ENCODE results near the gene CPNE2. TPM values are rescaled to one million over a fixed set of nuclear protein-coding genes. Genes with fewer than 3 reads are reported as not detected.

The CPNE2 gene
- total RNA-seq, 1 experiment from 2014 or later, result 14.5 TPM

- DNase-seq, result no peak
- Mint-ChIP-seq H3K36me3 (ENCODE audit: insufficient read depth, unreplicated experiment) (no peaks in the 10 kb centered on the region), H3K4me3 (ENCODE audit: low read depth, unreplicated experiment) (no peak overlapping the region), H3K4me1 (ENCODE audit: low read depth, unreplicated experiment) (no peaks in the 10 kb centered on the region), H3K27ac (ENCODE audit: unreplicated experiment) (no peak overlapping the region), H3K9me3 (ENCODE audit: low read depth, unreplicated experiment) (no peaks in the 10 kb centered on the region), H3K27me3 (ENCODE audit: unreplicated experiment) (no peaks in the 10 kb centered on the region)
- intact Hi-C loops (cut with micrococcal nuclease; ENCODE audit: unreplicated experiment), result no loop called here
- CTCF ChIA-PET, result no interaction called here
- TF ChIP-seq, protein P1, sequence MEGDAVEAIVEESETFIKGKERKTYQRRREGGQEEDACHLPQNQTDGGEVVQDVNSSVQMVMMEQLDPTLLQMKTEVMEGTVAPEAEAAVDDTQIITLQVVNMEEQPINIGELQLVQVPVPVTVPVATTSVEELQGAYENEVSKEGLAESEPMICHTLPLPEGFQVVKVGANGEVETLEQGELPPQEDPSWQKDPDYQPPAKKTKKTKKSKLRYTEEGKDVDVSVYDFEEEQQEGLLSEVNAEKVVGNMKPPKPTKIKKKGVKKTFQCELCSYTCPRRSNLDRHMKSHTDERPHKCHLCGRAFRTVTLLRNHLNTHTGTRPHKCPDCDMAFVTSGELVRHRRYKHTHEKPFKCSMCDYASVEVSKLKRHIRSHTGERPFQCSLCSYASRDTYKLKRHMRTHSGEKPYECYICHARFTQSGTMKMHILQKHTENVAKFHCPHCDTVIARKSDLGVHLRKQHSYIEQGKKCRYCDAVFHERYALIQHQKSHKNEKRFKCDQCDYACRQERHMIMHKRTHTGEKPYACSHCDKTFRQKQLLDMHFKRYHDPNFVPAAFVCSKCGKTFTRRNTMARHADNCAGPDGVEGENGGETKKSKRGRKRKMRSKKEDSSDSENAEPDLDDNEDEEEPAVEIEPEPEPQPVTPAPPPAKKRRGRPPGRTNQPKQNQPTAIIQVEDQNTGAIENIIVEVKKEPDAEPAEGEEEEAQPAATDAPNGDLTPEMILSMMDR (IDR thresholded peaks at IDR 0.05; ENCODE audit: unreplicated experiment), result no peak
- no TSS peak for BruUV-seq (replicated peaks)
These were observed 26.2 kb downstream of the CPNE2 start for GRCh38 chr16:57118461-57119084.

DNA sequence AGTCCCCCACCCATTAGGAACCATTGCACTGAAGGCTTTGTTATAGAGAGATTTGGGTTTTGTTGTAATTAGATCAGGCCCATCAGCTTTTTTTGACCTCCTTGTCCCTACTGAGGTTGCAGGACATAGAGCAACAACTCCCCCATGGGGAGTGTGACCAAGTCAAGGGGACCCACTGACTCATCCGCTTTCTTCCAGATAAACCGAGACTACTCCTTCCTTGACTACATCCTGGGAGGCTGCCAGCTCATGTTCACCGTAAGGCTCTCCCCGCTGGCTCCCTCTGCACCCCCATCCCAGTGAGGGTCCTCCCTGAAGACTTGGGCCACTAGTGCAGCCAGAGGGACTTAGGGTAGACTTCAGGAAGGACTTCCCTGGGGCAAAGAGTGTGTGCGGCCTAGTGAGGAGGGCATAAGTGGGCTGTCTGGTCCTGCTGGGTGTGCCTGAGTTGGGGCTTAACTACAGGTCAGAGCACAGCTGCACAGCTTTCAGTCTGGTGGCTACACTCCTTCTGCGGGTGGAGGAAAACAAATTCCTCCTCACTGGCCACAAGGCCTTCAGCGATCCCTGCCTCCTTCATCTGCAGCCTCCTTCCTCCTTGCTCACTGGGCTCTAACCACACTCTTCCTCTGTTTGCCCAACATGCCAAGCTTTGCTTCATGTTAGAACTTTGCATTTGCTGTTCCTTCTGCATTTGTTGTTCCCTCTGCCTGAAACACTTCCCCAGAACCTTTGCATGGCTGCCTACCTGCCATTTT, 31.0 kb downstream of the CPNE2 start:
- intact Hi-C loops (cut with micrococcal nuclease; ENCODE audit: unreplicated experiment), result no loop called here
- H3K4me3 Mint-ChIP-seq (ENCODE audit: low read depth, unreplicated experiment), result no peak overlapping the region
- no peaks in the 10 kb centered on the region for H3K36me3 Mint-ChIP-seq (ENCODE audit: insufficient read depth, unreplicated experiment)
- no peaks in the 10 kb centered on the region for H3K4me1 Mint-ChIP-seq (ENCODE audit: low read depth, unreplicated experiment)
- CTCF ChIA-PET, result interaction anchor here (1.2 kb wide), 1 partner anchor 9 kb away, joined by 3 read pairs; no protein-coding TSS in a partner anchor
- H3K9me3 Mint-ChIP-seq (ENCODE audit: low read depth, unreplicated experiment), result no peaks in the 10 kb centered on the region
- H3K27ac Mint-ChIP-seq (ENCODE audit: unreplicated experiment), result no peak overlapping the region
- no peaks in the 10 kb centered on the region for H3K27me3 Mint-ChIP-seq (ENCODE audit: unreplicated experiment)
- DNase-seq, result no peak
- TF ChIP-seq, protein P1 (IDR thresholded peaks at IDR 0.05; ENCODE audit: unreplicated experiment), result no peak
- BruUV-seq (replicated peaks), result no TSS peak

- Mint-ChIP-seq H3K9me3 (ENCODE audit: low read depth, unreplicated experiment) (no peaks in the 10 kb centered on the region), H3K27me3 (ENCODE audit: unreplicated experiment) (no peaks in the 10 kb centered on the region), H3K4me1 (ENCODE audit: low read depth, unreplicated experiment) (no peaks in the 10 kb centered on the region), H3K27ac (ENCODE audit: unreplicated experiment) (no peak overlapping the region), H3K36me3 (ENCODE audit: insufficient read depth, unreplicated experiment) (no peaks in the 10 kb centered on the region), H3K4me3 (ENCODE audit: low read depth, unreplicated experiment) (no peak overlapping the region)
- intact Hi-C loops (cut with micrococcal nuclease; ENCODE audit: unreplicated experiment), result no loop called here
- DNase-seq, result no peak
- CTCF ChIA-PET, result no interaction called here
- no TSS peak for BruUV-seq (replicated peaks)
- TF ChIP-seq, protein P1 (IDR thresholded peaks at IDR 0.05; ENCODE audit: unreplicated experiment), result no peak
These were observed 31.7 kb downstream of the CPNE2 start for GRCh38 chr16:57123974-57124674.

- no peaks in the 10 kb centered on the region for H3K4me1 Mint-ChIP-seq (ENCODE audit: low read depth, unreplicated experiment)
- no peak overlapping the region for H3K4me3 Mint-ChIP-seq (ENCODE audit: low read depth, unreplicated experiment)
- no TSS peak for BruUV-seq (replicated peaks)
- H3K36me3 Mint-ChIP-seq (ENCODE audit: insufficient read depth, unreplicated experiment), result peaks cover 5% of the 10 kb centered on the region
- H3K27me3 Mint-ChIP-seq (ENCODE audit: unreplicated experiment), result no peaks in the 10 kb centered on the region
- CTCF ChIA-PET, result no interaction called here
- no peak for DNase-seq
- intact Hi-C loops (cut with micrococcal nuclease; ENCODE audit: unreplicated experiment), result no loop called here
- no peaks in the 10 kb centered on the region for H3K9me3 Mint-ChIP-seq (ENCODE audit: low read depth, unreplicated experiment)
- TF ChIP-seq, protein P1 (IDR thresholded peaks at IDR 0.05; ENCODE audit: unreplicated experiment), result no peak
- H3K27ac Mint-ChIP-seq (ENCODE audit: unreplicated experiment), result no peak overlapping the region
These were observed 33.0 kb downstream of the CPNE2 start for GRCh38 chr16:57125376-57125775.
